Mammary epithelial cell (primary cell): ENCODE results near the gene C11orf65.

ENCODE experiments used
- EZH2 ChIP-seq: IDR thresholded peaks from 2 replicates; pipeline ENCODE4 v1.6.1; 2012; ENCODE audit warnings: low read length, inconsistent platforms, borderline replicate concordance
- TF ChIP-seq, protein P1 (sequence below), 2 donors: IDR thresholded peaks in 1 of 2; conservative IDR thresholded peaks in 1 of 2; 2 replicates each; pipeline ENCODE4 v1.5.1; 2011 to 2012; ENCODE audit warnings: inconsistent platforms in 2 of 2, low read length in 2 of 2, mild to moderate bottlenecking in 2 of 2, control low read depth in 1 of 2, low read depth in 1 of 2; ENCODE audit not compliant: insufficient read depth in 1 of 2; ENCODE audit errors: extremely low read depth in 1 of 2

DNA sequence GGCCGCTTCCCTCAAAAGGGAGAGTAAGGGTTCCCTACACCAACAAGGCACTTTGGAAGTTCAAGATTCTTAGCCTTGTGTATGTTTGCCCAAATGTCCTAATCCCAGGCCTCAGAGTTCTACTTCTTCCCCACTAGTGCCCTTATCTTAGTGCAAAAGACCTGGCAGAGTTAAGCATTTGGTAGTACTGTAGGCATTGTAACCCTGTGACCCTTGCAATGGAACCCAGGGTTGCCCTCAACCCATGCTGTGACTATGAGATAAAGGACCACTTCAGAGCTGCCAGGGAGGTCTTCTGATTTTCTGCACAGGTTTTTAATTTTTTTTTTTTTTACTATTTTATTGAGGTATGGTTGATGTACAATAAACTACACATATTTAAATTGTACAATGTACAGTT is 65.1 kb downstream of the C11orf65 start:
- TF ChIP-seq, protein P1, sequence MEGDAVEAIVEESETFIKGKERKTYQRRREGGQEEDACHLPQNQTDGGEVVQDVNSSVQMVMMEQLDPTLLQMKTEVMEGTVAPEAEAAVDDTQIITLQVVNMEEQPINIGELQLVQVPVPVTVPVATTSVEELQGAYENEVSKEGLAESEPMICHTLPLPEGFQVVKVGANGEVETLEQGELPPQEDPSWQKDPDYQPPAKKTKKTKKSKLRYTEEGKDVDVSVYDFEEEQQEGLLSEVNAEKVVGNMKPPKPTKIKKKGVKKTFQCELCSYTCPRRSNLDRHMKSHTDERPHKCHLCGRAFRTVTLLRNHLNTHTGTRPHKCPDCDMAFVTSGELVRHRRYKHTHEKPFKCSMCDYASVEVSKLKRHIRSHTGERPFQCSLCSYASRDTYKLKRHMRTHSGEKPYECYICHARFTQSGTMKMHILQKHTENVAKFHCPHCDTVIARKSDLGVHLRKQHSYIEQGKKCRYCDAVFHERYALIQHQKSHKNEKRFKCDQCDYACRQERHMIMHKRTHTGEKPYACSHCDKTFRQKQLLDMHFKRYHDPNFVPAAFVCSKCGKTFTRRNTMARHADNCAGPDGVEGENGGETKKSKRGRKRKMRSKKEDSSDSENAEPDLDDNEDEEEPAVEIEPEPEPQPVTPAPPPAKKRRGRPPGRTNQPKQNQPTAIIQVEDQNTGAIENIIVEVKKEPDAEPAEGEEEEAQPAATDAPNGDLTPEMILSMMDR (conservative IDR thresholded peaks at IDR 0.05 in 1 of 2, IDR thresholded peaks at IDR 0.05 in 1 of 2; ENCODE audit: extremely low read depth in 1 of 2, insufficient read depth in 1 of 2, low read depth in 1 of 2, low read length in 2 of 2), result no peak
- no peak for TF ChIP-seq EZH2
